Measurements from ENCODE around the gene CARD11.

The CARD11 gene

GRCh38 chr7:2911466-2911865 lies 132.2 kb downstream of the CARD11 start:
- H3K4me3 ChIP-seq (ENCODE audit: low read depth, low read length): no peak overlapping the region
- DNase-seq (ENCODE audit: low read depth): no peak
- TF ChIP-seq MAX (IDR thresholded peaks at IDR 0.05; ENCODE audit: low read depth, low read length) (no peak), CTCF (IDR thresholded peaks at IDR 0.05; ENCODE audit: low read depth, low read length) (no peak), MYC (IDR thresholded peaks at IDR 0.05; ENCODE audit: low read depth, low read length) (no peak), POLR2A (IDR thresholded peaks at IDR 0.05; ENCODE audit: extremely low read depth, insufficient read length) (no peak)

DNA sequence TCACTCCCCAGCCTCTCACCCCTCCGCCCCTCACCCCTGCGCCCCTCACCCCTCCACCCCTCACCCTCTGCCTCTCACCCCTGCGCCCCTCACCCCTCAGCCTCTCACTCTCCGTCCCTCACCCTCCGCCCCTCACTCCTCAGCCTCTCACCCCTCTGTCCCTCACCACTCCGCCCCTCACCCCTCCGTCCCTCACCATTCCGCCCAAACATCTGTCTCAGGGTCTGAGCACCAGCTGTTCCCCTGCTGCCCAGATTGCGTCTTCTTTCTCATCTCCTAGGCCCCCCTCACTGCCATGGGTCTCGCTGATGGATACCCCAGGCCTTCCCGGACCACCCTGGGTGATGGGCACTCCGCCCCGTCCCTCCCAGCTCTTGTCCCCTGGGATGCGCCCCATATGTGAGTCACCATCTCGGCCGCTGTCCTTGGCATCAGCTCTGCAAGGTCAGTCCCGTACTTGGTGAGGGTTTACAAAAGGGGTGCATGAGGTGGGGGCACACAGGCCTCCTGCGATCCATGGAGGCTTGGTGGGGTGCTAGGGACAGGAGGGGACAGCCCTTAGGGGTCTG lies 134.1 kb downstream of the CARD11 start:
- H3K4me3 ChIP-seq (ENCODE audit: low read depth, low read length): no peak overlapping the region
- TF ChIP-seq MYC (IDR thresholded peaks at IDR 0.05; ENCODE audit: low read depth, low read length) (no peak), POLR2A (IDR thresholded peaks at IDR 0.05; ENCODE audit: extremely low read depth, insufficient read length) (no peak), CTCF (IDR thresholded peaks at IDR 0.05; ENCODE audit: low read depth, low read length) (no peak), MAX (IDR thresholded peaks at IDR 0.05; ENCODE audit: low read depth, low read length) (no peak)
- no peak for DNase-seq (ENCODE audit: low read depth)

GRCh38 chr7:2909043-2909442 lies 134.6 kb downstream of the CARD11 start:
- no peak for DNase-seq (ENCODE audit: low read depth)
- TF ChIP-seq MYC (IDR thresholded peaks at IDR 0.05; ENCODE audit: low read depth, low read length): no peak
- TF ChIP-seq MAX (IDR thresholded peaks at IDR 0.05; ENCODE audit: low read depth, low read length): no peak
- TF ChIP-seq POLR2A (IDR thresholded peaks at IDR 0.05; ENCODE audit: extremely low read depth, insufficient read length): no peak
- no peak for TF ChIP-seq CTCF (IDR thresholded peaks at IDR 0.05; ENCODE audit: low read depth, low read length)
- no peak overlapping the region for H3K4me3 ChIP-seq (ENCODE audit: low read depth, low read length)

DNA sequence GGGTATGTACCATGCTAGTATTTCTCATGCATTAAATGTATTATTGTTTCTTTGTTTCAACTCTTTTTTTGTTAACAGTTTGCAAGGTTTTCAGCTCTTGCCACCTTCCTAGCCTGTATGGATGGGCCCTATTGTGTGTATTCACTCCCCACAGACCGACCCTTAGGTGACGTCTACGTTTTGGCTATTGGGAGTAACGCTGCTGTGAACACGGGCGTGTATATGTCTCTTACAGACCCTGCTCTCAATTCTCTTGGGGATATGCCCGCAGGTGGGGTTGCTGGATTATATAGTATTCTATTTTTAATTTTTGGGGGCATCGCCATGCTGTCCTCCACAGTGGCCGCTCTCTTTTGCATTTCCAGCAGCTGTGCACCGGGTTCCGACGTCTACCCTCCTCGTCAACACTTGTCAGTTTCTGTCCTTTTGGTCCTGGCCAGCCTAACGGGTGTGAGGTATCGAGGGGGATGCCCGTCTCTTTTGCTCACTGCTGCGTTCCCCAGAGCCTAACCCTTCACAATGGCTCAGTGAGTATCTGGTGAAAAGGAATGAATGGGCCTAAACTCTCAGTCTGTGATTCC lies 135.5 kb downstream of the CARD11 start:
- no peak for TF ChIP-seq MYC (IDR thresholded peaks at IDR 0.05; ENCODE audit: low read depth, low read length)
- TF ChIP-seq MAX (IDR thresholded peaks at IDR 0.05; ENCODE audit: low read depth, low read length): no peak
- no peak for TF ChIP-seq CTCF (IDR thresholded peaks at IDR 0.05; ENCODE audit: low read depth, low read length)
- no peak for TF ChIP-seq POLR2A (IDR thresholded peaks at IDR 0.05; ENCODE audit: extremely low read depth, insufficient read length)
- no peak overlapping the region for H3K4me3 ChIP-seq (ENCODE audit: low read depth, low read length)
- DNase-seq (ENCODE audit: low read depth): no peak

DNA sequence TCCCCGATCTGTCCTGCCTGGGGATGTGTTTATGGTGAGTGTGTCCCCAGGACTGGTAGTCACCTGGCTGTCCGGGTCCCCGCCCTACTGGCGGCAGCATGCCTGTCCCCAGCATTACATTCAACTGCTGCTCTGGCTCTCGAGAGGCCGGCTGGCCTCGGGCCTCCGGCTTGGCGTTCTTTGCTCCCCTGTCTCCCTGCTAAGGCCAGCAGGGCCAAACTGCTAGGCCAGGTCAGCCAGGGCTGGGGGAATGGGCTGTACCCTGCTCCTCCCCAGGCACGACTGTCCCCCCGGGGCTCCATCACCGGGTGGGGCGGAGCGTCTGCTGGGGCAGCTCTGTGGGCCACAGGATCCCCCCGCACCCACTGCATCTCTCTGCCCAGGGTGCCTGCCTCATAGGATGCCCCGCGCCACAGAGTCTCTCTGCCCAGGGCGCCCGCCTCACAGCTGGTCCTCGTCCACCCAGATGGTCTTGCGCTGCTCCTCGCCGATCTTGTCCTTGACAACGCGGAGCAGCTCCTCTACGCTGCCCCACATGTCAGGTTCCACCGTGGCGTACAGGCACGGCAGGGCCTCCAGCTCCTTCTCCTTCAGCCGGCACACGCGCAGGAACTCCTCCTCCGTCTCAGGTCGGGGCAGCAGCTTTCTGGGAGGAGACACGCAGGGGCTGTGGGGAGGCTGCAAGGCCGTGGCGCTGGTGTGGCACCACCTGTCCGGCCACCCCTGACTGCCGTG lies 137.3 kb downstream of the CARD11 start:
- TF ChIP-seq MAX (IDR thresholded peaks at IDR 0.05; ENCODE audit: low read depth, low read length): no peak
- TF ChIP-seq POLR2A (IDR thresholded peaks at IDR 0.05; ENCODE audit: extremely low read depth, insufficient read length): no peak
- TF ChIP-seq MYC (IDR thresholded peaks at IDR 0.05; ENCODE audit: low read depth, low read length): no peak
- no peak for TF ChIP-seq CTCF (IDR thresholded peaks at IDR 0.05; ENCODE audit: low read depth, low read length)
- H3K4me3 ChIP-seq (ENCODE audit: low read depth, low read length): no peak overlapping the region
- DNase-seq (ENCODE audit: low read depth): no peak
